H9 (cell line): ENCODE measurements around the gene MRRF. TPM values are rescaled to one million over a fixed set of nuclear protein-coding genes. Genes with fewer than 3 reads are reported as not detected.
A peak's percentile ranks its signal among the peaks of the same experiment; 100 is the strongest.

ENCODE experiments used
- DNase-seq: peaks from one replicate; pipeline ENCODE4 v3.0.0-alpha.2; 2017
- H2AFZ ChIP-seq: one replicate; pipeline ENCODE4 v1.6.1; 2013; ENCODE audit warnings: mild to moderate bottlenecking, low read length, control low read depth, moderate library complexity
- H2AK5ac ChIP-seq: 2 replicates; pipeline ENCODE4 v1.6.1; 2013; ENCODE audit warnings: low read length, control low read depth, mixed read lengths; ENCODE audit not compliant: insufficient read length
- H2BK120ac ChIP-seq: one replicate; pipeline ENCODE4 v1.6.1; 2013; ENCODE audit warnings: low read depth, mild to moderate bottlenecking, low read length, control low read depth, inconsistent platforms; ENCODE audit not compliant: poor library complexity, severe bottlenecking
- H2BK12ac ChIP-seq: 2 replicates; pipeline ENCODE4 v1.6.1; 2013; ENCODE audit warnings: low read length, control low read depth, mixed read lengths, low read depth; ENCODE audit not compliant: insufficient read length
- H2BK15ac ChIP-seq: 2 replicates; pipeline ENCODE4 v1.6.1; 2013; ENCODE audit warnings: low read depth, low read length, control low read depth
- H2BK20ac ChIP-seq: one replicate; pipeline ENCODE4 v1.6.1; 2013; ENCODE audit warnings: low read depth, mild to moderate bottlenecking, low read length, control low read depth, inconsistent platforms; ENCODE audit not compliant: poor library complexity, severe bottlenecking
- H2BK5ac ChIP-seq: 2 replicates; pipeline ENCODE4 v1.6.1; 2013; ENCODE audit warnings: low read length, control low read depth, mixed read lengths; ENCODE audit not compliant: insufficient read length
- H3K14ac ChIP-seq: 2 replicates; pipeline ENCODE4 v1.6.1; 2013; ENCODE audit warnings: low read length, control low read depth; ENCODE audit not compliant: insufficient read depth
- H3K18ac ChIP-seq: 2 replicates; pipeline ENCODE4 v1.6.1; 2013; ENCODE audit warnings: low read depth, mild to moderate bottlenecking, mixed read lengths, low read length, control low read depth; ENCODE audit not compliant: insufficient read length
- H3K23ac ChIP-seq: 2 replicates; pipeline ENCODE4 v1.6.1; 2013; ENCODE audit warnings: low read length, control low read depth, mixed read lengths, low read depth; ENCODE audit not compliant: insufficient read length
- H3K23me2 ChIP-seq: 2 replicates; pipeline ENCODE4 v1.6.1; 2013; ENCODE audit warnings: low read depth, mild to moderate bottlenecking, mixed read lengths, low read length, control low read depth; ENCODE audit not compliant: insufficient read length, poor library complexity, severe bottlenecking
- H3K27ac ChIP-seq: 2 replicates; pipeline ENCODE4 v1.5.1; 2013; ENCODE audit warnings: low read length, control low read depth, mixed read lengths, low read depth; ENCODE audit not compliant: insufficient read length
- H3K27me3 ChIP-seq: 2 replicates; pipeline ENCODE4 v1.6.1; 2013; ENCODE audit warnings: low read length, control low read depth, inconsistent platforms; ENCODE audit not compliant: insufficient read depth
- H3K4ac ChIP-seq: 2 replicates; pipeline ENCODE4 v1.6.1; 2013; ENCODE audit warnings: low read depth, mild to moderate bottlenecking, control low read depth, inconsistent platforms, low read length, moderate library complexity
- H3K4me1 ChIP-seq: 2 replicates; pipeline ENCODE4 v1.6.1; 2013; ENCODE audit warnings: low read length, control low read depth, inconsistent platforms; ENCODE audit not compliant: insufficient read depth
- H3K4me2 ChIP-seq: 2 replicates; pipeline ENCODE4 v1.6.1; 2013; ENCODE audit warnings: low read length, control low read depth, mixed read lengths; ENCODE audit not compliant: insufficient read length, insufficient read depth
- H3K56ac ChIP-seq: 2 replicates; pipeline ENCODE4 v1.6.1; 2013; ENCODE audit warnings: low read depth, mild to moderate bottlenecking, mixed read lengths, low read length, control low read depth; ENCODE audit not compliant: insufficient read length
- H3K79me1 ChIP-seq: 2 replicates; pipeline ENCODE4 v1.6.1; 2013; ENCODE audit warnings: low read depth, mild to moderate bottlenecking, moderate library complexity, low read length, control low read depth, inconsistent platforms; ENCODE audit not compliant: insufficient read depth, poor library complexity, severe bottlenecking
- H3K79me2 ChIP-seq: 2 replicates; pipeline ENCODE4 v1.6.1; 2013; ENCODE audit warnings: low read length, control low read depth, inconsistent platforms; ENCODE audit not compliant: insufficient read depth
- H3K9ac ChIP-seq: 2 replicates; pipeline ENCODE4 v1.6.1; 2013; ENCODE audit warnings: low read length, control low read depth, mixed read lengths; ENCODE audit not compliant: insufficient read length; ENCODE audit errors: extremely low read depth
- H3K9me3 ChIP-seq: one replicate; pipeline ENCODE4 v1.6.1; 2013; ENCODE audit warnings: low read depth, low read length, inconsistent platforms; ENCODE audit not compliant: control insufficient read depth
- H3T11ph ChIP-seq: one replicate; pipeline ENCODE4 v1.6.1; 2013; ENCODE audit warnings: mild to moderate bottlenecking, low read length, control low read depth, inconsistent platforms
- H4K20me1 ChIP-seq: one replicate; pipeline ENCODE4 v1.6.1; 2013; ENCODE audit not compliant: control insufficient read depth, insufficient read length, insufficient read depth
- H4K5ac ChIP-seq: 2 replicates; pipeline ENCODE4 v1.6.1; 2013; ENCODE audit warnings: low read depth, mild to moderate bottlenecking, mixed read lengths, low read length, control low read depth; ENCODE audit not compliant: insufficient read length
- H4K8ac ChIP-seq: replicated peaks from 2 replicates; pipeline ENCODE4 v1.6.1; 2013; ENCODE audit warnings: low read length, control low read depth, mixed read lengths, low read depth; ENCODE audit not compliant: insufficient read length
- H4K91ac ChIP-seq: 2 replicates; pipeline ENCODE4 v1.6.1; 2013; ENCODE audit warnings: low read depth, mild to moderate bottlenecking, moderate library complexity, mixed read lengths, low read length, control low read depth; ENCODE audit not compliant: insufficient read length
- H3K27ac Mint-ChIP-seq, 3 experiments: 2 replicates in 2 of 3; 3 replicates in 1 of 3; pipeline ENCODE4 v1.8.0; 2020 to 2021; ENCODE audit warnings: mixed read lengths in 3 of 3, mild to moderate bottlenecking in 1 of 3, moderate library complexity in 1 of 3
- H3K27me3 Mint-ChIP-seq: 2 replicates; pipeline ENCODE4 v1.8.0; 2021; ENCODE audit warnings: low read depth, mild to moderate bottlenecking, moderate library complexity, mixed read lengths
- H3K36me3 Mint-ChIP-seq, 3 experiments: 2 replicates in 2 of 3; 3 replicates in 1 of 3; pipeline ENCODE4 v1.8.0; 2020 to 2021; ENCODE audit warnings: low read depth in 3 of 3, mixed read lengths in 3 of 3; ENCODE audit not compliant: insufficient read depth in 1 of 3
- H3K4me1 Mint-ChIP-seq, 2 experiments: 2 replicates each; pipeline ENCODE4 v1.8.0; 2020; ENCODE audit warnings: mixed read lengths in 2 of 2
- H3K4me3 Mint-ChIP-seq, 2 experiments: 2 replicates in 1 of 2; 3 replicates in 1 of 2; pipeline ENCODE4 v1.8.0; 2020 to 2021; ENCODE audit warnings: mild to moderate bottlenecking in 2 of 2, mixed read lengths in 2 of 2, moderate library complexity in 1 of 2
- H3K9me3 Mint-ChIP-seq, 2 experiments: 2 replicates in 1 of 2; 3 replicates in 1 of 2; pipeline ENCODE4 v1.8.0; 2020; ENCODE audit warnings: mild to moderate bottlenecking in 2 of 2, mixed read lengths in 2 of 2, moderate library complexity in 1 of 2
- CTCF ChIP-seq: fragments of 200-600 bp; sonication (generic); conservative IDR thresholded peaks from 3 replicates; pipeline ENCODE4 v1.8.0; 2021; ENCODE audit warnings: antibody characterized with exemption, mild to moderate bottlenecking
- WGBS: extraction: QIAGEN DNeasy Blood & Tissue Kit; methylation state at CpG from one replicate; pipeline ENCODE4 v1.1.7; 2013; ENCODE audit warnings: missing lambda C conversion rate, low lambda C conversion rate, mixed read lengths; ENCODE audit not compliant: insufficient read length; ENCODE audit errors: extremely low coverage; 5-methylcytosine and 5-hydroxymethylcytosine counted together
- total RNA-seq: library from RNA; stranded (reverse); gene quantifications from 2 replicates; pipeline ENCODE4 v1.2.1, GENCODE V29; 2021

Gene MRRF
- total RNA-seq, 1 experiment from 2014 or later: 33.7 TPM

GRCh38 chr9:122281368-122281767, 16.7 kb downstream of the MRRF start:
- H3K79me2 ChIP-seq: no peaks in the 10 kb centered on the region
- no peak overlapping the region for H2BK120ac ChIP-seq
- no peaks in the 10 kb centered on the region; the same call in 1 of the 2 replicates for H3K4me1 ChIP-seq
- H2BK12ac ChIP-seq: no peak overlapping the region
- H2AK5ac ChIP-seq: no peak overlapping the region
- peaks cover 11 to 25% of the 10 kb centered on the region in 2 experiments for H3K4me1 Mint-ChIP-seq
- H3K4me2 ChIP-seq: no peak overlapping the region
- no CpG with 5 or more reads among the region's 5 CpGs for WGBS
- no peak overlapping the region for H3K4me3 Mint-ChIP-seq
- H3K27ac ChIP-seq: no peak overlapping the region
- H3K4ac ChIP-seq: no peak overlapping the region
- H3K27me3 Mint-ChIP-seq: no peaks in the 10 kb centered on the region
- H2BK20ac ChIP-seq: no peak overlapping the region
- no peak overlapping the region for H3K14ac ChIP-seq
- H4K8ac ChIP-seq: no peak overlapping the region
- H3K9me3 Mint-ChIP-seq: peaks cover 5 to 9% of the 10 kb centered on the region in 2 experiments; a peak in 4 of 5 replicates
- H4K5ac ChIP-seq: no peak overlapping the region
- no peak for DNase-seq
- TF ChIP-seq CTCF: no peak
- no peaks in the 10 kb centered on the region for H3K79me1 ChIP-seq
- H3K27me3 ChIP-seq: no peaks in the 10 kb centered on the region
- H2BK15ac ChIP-seq: no peak overlapping the region
- H3K9me3 ChIP-seq: no peaks in the 10 kb centered on the region
- no peak overlapping the region for H2AFZ ChIP-seq
- no peak overlapping the region for H3K23ac ChIP-seq
- H2BK5ac ChIP-seq: no peak overlapping the region
- H3K56ac ChIP-seq: no peak overlapping the region
- no peak overlapping the region for H3K18ac ChIP-seq
- peaks cover 10 to 32% (median 31%) of the 10 kb centered on the region in 3 experiments for H3K36me3 Mint-ChIP-seq
- H3T11ph ChIP-seq: no peak overlapping the region
- H3K23me2 ChIP-seq: no peaks in the 10 kb centered on the region
- H3K9ac ChIP-seq: no peak overlapping the region
- no peaks in the 10 kb centered on the region for H4K20me1 ChIP-seq
- no peak overlapping the region for H4K91ac ChIP-seq
- H3K27ac Mint-ChIP-seq: peak overlapping the region in 2 of 3 experiments; percentile 2 to 14; a peak in 3 of 7 replicates
